K562 (cell line): ENCODE data around the gene COL20A1. TPM values are rescaled to one million over a fixed set of nuclear protein-coding genes. Genes with fewer than 3 reads are reported as not detected.

ENCODE experiments used
- ZNF444 ChIP-seq: fragments of 250-450 bp; sonication (Bioruptor Pico); IDR thresholded peaks from 2 replicates; pipeline ENCODE4 v1.4.0; 2020; ENCODE audit warnings: mild to moderate bottlenecking, moderate library complexity
- polyA plus RNA-seq, 8 experiments: library from polyadenylated mRNA; depleted of rRNA in 4 of 8; stranded (reverse) in 5 of 8; unstranded in 3 of 8; fragments of >200 nt; fragmentation: Nextera tagmentation in 2 of 8; fragmentation: Illumina TruSeq in 1 of 8; extraction: Ambion mirVana in 2 of 8; extraction: Trizol in 1 of 8; gene quantifications; 2 replicates each; pipeline versions ENCODE4 v1.2.1 to v1.2.3, GENCODE V29; 2011 to 2014; ENCODE audit warnings: inconsistent platforms in 1 of 8, missing spikeins in 1 of 8
- total RNA-seq, 7 experiments: library from RNA; depleted of rRNA in 6 of 7; stranded (reverse); fragments of >200 nt in 6 of 7; fragmentation: Illumina TruSeq in 2 of 7; extraction: Trizol in 2 of 7; gene quantifications; 2 replicates each; pipeline versions ENCODE4 v1.2.1 to v1.2.3, GENCODE V29; 2011 to 2021; ENCODE audit warnings: low replicate concordance in 1 of 7
- TF ChIP-seq, protein P1 (sequence below): sonication (generic); formaldehyde crosslinking; IDR thresholded peaks from 2 replicates; pipeline ENCODE4 v1.8.0; 2023; ENCODE audit warnings: mild to moderate bottlenecking, missing genetic modification reagents

COL20A1 gene
- total and polyA plus RNA-seq, 9 of the 15 experiments (the other 6 are each of a cell fraction or from before 2014, with no cell fraction given) = not detected

DNA sequence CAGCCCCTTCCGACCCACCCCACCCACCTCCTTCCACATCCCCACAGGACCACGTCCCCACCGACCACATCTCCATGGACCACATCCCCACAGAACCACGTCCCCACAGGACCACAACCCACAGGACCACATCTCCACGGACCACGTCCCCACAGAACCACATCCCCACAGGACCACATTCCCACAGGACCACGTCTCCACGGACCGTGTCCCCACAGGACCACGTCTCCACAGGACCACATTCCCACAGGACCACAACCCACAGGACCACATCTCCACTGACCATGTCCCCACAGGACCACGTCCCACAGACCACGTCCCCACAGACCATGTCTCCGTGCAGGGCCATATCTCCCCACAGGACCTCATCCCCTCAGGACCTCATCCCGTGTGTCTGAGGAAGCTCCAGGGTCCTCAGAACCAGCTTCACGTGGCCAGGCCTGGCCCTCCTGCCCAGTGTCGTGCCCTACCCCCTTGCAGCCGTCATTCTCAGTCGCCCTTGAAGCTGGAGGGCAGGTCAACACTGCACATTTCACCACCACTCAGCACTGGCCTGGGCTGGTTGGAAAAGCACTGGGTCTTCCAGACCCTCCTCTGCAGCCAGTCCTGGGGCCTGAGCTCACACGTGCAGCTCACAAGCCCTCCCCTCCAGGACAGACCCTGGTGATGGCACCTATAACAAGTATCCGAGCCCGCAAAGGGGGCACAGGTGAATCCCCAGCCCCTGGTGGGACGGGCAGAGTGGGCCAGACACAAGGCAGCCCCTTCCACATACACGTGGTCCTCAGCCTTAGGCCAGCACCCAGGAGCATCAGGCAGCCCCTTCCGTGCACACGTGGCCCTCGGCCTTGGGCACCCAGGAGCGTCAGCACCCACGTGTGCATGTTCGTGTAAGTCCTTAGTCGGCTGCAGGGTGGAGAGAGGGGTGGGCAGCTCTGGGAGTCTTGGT, 64.2 kb downstream of the COL20A1 start (continued):
- TF ChIP-seq, protein P1, sequence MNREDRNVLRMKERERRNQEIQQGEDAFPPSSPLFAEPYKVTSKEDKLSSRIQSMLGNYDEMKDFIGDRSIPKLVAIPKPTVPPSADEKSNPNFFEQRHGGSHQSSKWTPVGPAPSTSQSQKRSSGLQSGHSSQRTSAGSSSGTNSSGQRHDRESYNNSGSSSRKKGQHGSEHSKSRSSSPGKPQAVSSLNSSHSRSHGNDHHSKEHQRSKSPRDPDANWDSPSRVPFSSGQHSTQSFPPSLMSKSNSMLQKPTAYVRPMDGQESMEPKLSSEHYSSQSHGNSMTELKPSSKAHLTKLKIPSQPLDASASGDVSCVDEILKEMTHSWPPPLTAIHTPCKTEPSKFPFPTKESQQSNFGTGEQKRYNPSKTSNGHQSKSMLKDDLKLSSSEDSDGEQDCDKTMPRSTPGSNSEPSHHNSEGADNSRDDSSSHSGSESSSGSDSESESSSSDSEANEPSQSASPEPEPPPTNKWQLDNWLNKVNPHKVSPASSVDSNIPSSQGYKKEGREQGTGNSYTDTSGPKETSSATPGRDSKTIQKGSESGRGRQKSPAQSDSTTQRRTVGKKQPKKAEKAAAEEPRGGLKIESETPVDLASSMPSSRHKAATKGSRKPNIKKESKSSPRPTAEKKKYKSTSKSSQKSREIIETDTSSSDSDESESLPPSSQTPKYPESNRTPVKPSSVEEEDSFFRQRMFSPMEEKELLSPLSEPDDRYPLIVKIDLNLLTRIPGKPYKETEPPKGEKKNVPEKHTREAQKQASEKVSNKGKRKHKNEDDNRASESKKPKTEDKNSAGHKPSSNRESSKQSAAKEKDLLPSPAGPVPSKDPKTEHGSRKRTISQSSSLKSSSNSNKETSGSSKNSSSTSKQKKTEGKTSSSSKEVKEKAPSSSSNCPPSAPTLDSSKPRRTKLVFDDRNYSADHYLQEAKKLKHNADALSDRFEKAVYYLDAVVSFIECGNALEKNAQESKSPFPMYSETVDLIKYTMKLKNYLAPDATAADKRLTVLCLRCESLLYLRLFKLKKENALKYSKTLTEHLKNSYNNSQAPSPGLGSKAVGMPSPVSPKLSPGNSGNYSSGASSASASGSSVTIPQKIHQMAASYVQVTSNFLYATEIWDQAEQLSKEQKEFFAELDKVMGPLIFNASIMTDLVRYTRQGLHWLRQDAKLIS = no peak
- TF ChIP-seq ZNF444 = no peak
